SK-N-SH (cell line): ENCODE data around the gene XCR1.

ENCODE experiments used
- CHD2 ChIP-seq: fragments of 150-350 bp; IDR thresholded peaks from 2 replicates; pipeline ENCODE4 v1.6.1; 2018; ENCODE audit warnings: low read length; ENCODE audit not compliant: partially characterized antibody
- EZH2phosphoT487 ChIP-seq: fragments of 200-600 bp; sonication (generic); IDR thresholded peaks from 2 replicates; pipeline ENCODE4 v1.6.1; 2017; ENCODE audit warnings: low read depth, mixed run types, mild to moderate bottlenecking, antibody characterized with exemption, moderate library complexity, borderline replicate concordance
- JUND ChIP-seq: IDR thresholded peaks from 2 replicates; pipeline ENCODE4 v1.4.0; 2012
- POLR2AphosphoS5 ChIP-seq: IDR thresholded peaks from 2 replicates; pipeline ENCODE4 v1.6.1; 2012; ENCODE audit warnings: low read depth, low read length
- RXRA ChIP-seq: IDR thresholded peaks from 2 replicates; pipeline ENCODE4 v1.4.0; 2012; ENCODE audit warnings: low read depth, mild to moderate bottlenecking, borderline replicate concordance
- TAF1 ChIP-seq: IDR thresholded peaks from 2 replicates; pipeline ENCODE4 v1.6.1; 2012; ENCODE audit warnings: low read depth, mild to moderate bottlenecking, low read length, moderate library complexity, borderline replicate concordance
- TCF12 ChIP-seq: IDR thresholded peaks from 2 replicates; pipeline ENCODE4 v1.4.0; 2012
- YY1 ChIP-seq: IDR thresholded peaks from 2 replicates; pipeline ENCODE4 v1.4.0; 2012; ENCODE audit warnings: low read depth, mild to moderate bottlenecking
- TF ChIP-seq, protein P1 (sequence below): fragments of 200-600 bp; sonication (generic); IDR thresholded peaks from 2 replicates; pipeline ENCODE4 v1.6.1; 2017; ENCODE audit warnings: antibody characterized with exemption, mild to moderate bottlenecking, moderate library complexity

DNA sequence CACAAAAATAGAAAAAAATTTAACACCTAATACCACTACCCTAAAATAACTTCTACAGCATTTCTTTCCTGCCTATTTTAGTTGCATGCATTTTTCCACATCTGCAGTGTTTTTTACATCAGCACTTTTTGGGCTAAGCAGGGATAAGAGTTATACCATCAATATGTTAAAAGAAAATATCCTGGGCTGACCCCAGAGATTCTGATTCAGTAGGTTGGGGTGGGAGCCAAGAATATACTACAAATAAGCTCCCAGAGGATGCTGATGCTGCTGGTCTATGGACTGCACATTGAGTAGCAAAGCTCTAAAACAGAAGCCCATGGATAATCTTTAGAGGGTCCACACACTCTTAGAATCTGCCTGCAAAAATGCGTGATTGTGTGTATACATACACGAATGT lies 46.5 kb downstream of the XCR1 start:
- TF ChIP-seq CHD2 = no peak
- TF ChIP-seq, protein P1, sequence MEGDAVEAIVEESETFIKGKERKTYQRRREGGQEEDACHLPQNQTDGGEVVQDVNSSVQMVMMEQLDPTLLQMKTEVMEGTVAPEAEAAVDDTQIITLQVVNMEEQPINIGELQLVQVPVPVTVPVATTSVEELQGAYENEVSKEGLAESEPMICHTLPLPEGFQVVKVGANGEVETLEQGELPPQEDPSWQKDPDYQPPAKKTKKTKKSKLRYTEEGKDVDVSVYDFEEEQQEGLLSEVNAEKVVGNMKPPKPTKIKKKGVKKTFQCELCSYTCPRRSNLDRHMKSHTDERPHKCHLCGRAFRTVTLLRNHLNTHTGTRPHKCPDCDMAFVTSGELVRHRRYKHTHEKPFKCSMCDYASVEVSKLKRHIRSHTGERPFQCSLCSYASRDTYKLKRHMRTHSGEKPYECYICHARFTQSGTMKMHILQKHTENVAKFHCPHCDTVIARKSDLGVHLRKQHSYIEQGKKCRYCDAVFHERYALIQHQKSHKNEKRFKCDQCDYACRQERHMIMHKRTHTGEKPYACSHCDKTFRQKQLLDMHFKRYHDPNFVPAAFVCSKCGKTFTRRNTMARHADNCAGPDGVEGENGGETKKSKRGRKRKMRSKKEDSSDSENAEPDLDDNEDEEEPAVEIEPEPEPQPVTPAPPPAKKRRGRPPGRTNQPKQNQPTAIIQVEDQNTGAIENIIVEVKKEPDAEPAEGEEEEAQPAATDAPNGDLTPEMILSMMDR = no peak
- no peak for TF ChIP-seq EZH2phosphoT487
- no peak for TF ChIP-seq POLR2AphosphoS5
- no peak for TF ChIP-seq RXRA
- no peak for TF ChIP-seq TAF1
- no peak for TF ChIP-seq JUND
- no peak for TF ChIP-seq TCF12
- TF ChIP-seq YY1 = no peak
